ENCODE measurements around the gene SEMA3F.

Gene SEMA3F

DNA sequence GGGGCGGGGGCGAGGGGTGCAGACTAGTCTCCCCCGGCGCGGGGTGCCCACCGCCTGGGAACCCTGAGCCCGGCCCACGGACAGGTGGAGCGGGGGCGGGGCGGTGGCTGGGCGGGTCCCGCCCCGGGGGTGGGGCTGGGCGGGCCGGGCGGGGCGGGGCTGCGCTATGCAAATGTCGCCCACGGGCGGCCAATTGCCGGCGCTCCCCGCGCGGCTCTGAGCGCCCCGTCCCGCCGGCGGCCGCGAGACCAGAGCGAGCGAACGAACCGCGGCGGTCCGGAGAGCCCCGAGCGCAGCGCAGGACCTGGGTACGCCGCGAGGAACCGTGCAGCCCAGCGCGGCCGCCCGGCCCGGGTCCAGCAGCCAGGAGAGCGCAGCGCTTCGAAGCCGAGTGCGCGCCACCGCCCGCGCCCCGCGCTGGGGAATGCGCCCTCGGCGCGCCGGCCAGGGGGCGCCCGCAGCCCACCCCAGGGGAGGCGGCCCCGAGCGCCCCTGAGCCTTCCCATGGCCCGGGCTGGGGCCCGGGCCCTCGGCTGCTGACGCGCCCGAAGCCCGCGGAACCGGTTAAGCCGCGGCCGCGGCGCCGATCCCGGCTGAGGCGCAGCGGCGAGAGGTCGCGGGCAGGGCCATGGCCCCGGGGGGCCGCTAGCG, at the start of gene SEMA3F:
SEMA3F (plus strand) TSS at position 485 of the 651 bp plus-strand sequence. CDS start 4,299 bp downstream, outside the sequence.
- peak; percentile 85 for DNase-seq

DNA sequence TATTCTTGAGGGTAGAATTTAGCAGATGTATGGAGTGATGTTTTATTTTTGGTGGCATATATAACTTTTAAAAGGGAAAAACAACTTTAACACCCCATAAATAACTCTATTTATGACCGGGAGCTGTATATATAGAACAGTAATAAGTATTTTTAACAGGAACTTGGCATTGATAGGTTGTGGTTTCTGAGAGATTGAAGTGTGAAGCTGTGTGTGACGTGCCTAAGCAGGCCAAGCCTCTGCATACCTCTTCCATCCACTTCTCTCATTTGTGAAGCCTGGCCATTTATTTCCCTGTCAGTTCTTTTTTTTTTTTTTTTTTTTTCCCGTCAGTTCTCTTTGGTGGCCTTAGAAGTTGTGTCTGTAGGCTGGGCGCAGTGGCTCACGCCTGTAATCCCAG, 43.4 kb upstream of the SEMA3F start:
- DNase-seq = no peak

DNA sequence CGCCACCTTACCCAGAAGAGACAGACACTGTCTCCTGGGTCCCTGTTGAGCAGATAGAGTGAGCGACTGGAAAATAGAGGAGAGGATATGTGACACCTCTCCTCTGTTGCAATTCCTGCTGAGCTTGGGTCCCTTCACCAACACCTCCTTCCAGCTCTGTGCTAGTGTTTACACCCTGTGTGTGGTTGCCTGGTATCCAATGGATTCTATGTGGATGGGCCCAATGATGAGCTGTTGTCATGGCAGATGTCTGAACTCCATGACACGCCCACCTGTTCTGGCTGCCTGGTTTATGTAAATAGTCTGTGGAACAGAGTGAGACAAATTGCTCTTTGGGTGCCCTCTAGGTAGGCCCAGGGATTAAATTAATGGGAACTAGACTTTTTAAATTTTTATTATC, 42.7 kb upstream of the SEMA3F start:
- DNase-seq = no peak

DNA sequence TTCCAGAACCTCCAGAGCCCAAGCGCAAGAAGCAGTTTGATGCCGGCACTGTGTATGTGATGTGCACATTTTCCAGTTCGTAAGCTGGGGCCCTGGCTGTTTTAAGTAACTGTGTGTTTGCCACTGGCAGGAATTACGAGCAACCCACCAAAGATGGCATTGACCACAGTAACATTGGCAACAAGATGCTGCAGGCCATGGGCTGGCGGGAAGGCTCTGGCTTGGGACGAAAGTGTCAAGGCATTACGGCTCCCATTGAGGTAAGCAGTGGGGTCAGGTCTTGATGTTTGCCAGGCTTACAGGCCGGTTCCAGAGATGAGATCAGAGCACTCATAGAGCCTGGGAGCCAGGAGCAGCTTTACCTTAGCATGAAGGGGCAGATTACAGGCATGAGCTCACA, 38.0 kb upstream of the SEMA3F start:
- DNase-seq = no peak

DNA sequence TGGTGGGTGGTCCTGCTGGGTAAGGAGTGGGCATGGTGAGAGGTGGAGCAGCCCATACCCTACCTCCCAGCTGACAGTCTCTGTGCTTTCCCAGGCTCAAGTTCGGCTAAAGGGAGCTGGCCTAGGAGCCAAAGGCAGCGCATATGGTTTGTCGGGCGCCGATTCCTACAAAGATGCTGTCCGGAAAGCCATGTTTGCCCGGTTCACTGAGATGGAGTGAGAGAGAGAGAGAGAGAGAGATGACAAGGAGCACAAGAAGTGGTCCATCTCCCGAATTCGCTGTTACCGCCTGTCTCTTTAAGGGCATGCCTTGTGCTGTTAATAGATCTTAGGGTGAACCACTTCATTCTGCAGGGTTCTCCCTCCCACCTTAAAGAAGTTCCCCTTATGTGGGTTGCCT, 36.9 kb upstream of the SEMA3F start:
- DNase-seq = no peak

DNA sequence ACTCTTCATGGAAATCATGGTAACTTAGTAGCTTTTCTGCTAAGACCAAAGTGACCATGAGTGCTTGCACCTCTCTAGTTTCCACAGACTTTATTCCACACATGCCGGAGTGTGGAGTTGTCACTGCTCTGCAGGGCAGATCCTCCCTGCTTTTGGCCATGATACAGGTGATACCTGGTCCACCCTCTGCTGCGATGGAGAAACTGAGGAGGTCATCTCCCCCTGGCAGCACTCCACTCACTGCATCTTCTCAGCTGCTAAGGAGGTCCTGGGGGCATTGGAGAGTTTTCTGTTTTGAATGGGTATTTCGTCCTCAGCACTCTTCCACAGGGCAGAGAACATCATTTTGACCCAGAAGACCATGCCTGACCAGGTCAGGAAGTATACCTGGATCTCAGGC, 35.3 kb upstream of the SEMA3F start:
- DNase-seq = no peak

DNA sequence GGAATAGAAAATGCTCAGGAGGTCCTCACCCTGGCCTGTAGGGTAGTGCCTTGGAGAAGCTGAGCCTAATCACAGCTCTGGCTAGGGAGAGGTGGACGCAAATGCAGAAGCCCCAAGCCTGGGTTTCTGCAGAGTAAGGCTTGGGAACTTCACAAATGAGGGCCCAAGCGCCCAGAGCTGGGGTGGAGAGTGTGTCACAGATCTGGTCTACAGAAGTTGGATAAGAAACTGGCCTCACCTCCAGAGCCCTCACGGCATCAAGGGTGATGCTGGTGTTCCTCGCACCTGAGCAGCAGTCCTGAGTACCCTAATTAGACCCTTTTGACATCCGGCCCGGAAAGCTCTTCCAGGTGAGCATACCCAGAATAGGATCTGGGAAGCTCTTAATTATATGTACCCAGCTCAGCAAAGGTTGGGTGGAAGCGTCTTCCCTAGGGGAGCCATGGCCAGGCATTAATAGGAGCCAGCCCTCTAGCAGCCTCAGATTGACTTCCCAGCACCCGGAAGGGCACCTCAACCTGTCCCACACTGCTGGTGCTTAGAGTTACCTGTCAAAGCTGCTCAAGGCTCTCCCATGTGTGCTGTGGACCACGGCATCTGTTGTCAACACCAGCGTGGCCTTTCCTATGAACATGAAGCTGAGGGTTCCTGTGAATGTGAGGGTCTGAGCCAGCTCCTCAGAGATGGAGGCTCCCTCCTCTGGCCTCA, 34.6 kb upstream of the SEMA3F start:
- no peak for DNase-seq

DNA sequence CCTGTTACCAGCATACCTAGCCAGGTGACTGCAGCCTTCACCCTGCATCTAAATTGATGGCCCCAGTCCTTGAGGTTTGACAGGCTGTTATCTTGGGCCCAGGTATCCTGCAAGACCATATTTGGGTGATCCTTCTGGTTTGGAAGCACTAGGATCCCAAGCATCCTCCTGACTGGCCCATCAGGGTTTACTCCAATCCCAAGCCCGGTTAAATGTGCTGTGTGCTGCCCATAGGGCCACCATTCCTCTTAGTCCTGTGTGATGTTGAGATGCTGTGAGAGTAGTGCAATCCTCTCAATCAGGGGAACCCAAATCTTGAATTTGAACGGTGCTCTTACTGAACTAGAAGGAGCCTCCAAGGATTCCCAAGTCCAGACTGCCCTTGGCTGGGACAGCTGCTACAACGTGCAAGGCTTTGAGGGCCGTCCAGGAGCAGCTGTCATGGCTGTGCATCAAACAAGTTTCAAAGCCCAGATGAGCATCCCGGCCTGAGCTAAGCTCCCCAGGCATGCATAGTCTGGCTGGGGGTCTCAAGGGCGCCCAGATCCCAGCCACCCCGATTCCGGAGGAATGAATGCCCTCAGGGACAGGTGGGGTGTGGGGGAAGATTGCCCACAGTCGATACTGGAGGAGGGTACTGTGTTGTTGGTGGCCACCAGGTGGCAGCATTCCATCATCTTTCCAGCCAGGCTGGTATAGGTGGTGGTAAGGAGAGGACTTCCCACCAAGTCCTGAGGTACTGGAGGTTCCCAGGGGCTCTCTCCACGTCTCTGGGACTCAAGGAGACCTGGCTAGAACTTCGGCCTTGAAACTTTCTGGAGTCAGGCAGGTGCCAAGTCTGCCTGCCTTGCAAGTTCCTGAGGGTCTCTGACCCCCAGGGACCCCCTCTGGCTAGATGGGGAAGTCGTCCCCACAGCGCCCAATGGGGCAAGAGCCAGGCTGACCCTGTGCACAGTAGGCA, 33.8 kb upstream of the SEMA3F start:
- peak; percentile 89 for DNase-seq

DNA sequence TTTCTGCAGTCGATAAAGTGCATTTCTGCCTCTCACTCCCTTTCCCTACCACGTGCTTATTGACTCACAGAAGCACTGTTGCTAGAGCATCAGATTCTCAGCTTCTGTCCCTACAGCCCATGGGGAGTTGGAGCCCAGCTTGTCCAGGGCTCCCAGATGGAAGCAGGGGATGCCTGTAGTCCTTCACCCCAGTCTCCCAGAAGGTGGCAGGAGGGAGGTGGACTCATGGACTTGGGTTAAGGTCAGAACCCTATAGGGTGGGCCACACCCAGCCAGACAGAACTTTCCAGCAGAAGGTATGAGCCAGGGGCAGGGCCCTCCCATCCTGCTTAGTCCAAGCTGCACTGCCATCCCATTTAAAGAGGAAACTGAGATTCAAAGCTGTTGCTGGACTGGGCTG, 33.1 kb upstream of the SEMA3F start:
- no peak for DNase-seq

DNA sequence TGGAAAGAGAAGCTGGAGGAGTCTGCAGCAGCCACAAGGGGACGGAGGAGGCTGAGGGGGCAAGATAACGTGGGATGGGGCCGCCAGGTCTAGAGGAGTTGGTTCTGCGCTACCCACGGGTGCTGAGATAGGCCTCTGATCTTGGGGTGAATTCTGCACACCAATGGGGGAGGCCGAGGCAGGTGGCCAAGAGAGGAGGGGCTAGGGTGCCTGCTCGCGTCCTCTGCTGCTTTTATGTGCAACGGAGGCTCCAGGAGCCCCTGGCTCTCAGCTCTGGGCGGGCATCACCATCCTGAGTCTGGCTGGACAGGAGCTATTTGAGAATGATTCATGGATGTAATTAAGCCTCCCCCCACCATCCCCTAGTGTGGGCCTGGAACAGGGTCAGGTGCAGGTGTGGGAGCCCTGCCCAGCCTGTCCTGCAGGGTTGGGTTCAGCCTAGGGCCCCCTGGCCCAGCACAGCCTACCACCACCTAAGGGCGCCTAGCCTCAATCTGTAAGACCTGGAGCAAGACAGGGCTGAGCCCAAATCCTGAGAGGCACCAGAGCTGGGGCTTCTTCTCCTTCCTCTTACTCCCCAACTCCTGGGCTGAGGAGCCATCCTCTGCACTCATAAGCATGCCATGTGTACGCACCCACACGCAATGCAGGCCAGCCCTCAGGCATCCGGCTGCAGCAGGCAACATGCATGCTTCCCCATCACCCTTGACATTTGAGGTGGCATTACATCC, 32.3 kb upstream of the SEMA3F start:
- no peak for DNase-seq

DNA sequence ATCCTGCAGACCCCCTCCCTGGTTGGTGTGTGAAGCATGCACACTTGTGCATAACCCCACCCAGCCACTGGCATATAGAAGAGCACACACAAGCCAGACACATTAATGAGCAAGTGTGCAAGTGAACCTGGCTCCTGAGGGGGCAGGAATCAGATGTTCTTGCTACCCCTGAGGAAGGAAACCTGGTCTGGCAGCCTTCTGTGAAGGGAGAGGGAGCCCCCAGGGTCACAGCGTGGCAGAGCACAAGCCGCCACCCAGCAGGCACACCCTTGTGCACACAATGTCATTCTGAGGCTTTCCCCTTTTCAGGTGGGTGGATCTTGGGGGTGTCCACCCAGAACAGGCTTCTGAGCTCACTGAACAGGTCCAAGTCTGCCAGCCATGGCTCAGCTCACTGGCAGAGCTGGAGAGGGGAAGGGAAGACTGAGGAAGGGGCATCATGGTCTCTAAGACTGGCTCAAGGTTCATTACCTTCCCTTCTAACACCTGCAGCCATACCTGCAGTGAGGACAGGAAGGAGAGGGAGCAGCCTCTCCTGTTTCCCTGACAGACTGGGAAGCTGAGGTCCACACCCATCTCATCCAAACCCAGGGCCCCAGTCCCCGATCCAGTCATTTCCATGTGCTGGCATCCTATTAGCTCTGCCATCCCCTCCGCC, 31.6 kb upstream of the SEMA3F start:
- no peak for DNase-seq

DNA sequence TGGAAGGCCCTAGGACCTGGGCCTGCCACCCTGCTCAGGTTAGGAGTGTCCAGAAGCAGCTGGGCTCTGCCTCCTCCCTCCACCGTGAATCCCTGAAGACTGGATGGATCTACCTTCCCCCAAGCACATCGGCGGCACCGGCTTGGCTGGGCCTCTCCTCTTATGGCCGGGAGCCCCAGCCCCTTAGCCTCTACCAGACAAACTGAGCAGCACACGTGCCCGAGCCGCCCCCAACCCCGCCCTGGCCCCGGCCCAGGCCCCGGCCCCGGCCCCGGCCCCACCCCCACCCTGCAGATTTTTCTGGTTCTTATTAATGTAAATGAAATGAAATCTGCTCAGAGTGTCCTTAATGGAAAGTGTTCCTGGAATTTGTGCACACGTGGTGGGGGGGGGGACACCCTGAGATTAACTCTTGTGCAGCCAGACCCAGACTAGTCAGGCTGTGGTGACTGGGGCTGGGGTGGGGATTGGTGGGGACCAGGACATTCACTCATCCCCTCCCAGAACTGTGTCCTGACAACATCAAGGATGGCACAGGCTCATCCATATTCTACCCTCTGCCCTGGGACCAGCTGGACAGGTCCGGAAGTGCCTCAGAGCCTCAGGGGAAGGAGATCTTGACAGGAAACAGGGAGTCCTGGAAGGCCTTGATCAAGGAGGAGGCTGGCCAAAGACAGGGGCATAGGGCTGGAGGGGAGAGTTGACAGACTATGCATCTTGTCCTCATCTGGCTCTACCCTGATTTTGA, 30.9 kb upstream of the SEMA3F start:
- no peak for DNase-seq

DNA sequence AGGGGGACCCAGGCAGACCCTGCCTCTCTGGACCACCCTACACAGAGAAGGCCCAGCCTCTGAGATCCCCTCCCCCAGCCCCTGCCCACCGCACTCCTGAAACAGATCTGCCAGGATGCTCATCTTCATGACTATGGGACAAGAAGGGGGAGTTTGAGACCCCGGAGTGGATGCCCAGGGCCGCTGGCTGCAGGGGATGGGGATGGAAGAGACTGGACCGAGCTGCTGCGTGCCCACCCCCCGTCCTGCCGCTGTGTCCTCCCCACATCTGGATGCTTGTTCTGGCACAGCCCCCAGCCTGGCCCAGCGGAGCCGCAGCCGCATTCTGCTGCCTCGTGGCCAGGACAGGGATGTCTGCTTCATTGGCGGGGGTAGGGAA, 30.3 kb upstream of the SEMA3F start:
- DNase-seq = no peak

DNA sequence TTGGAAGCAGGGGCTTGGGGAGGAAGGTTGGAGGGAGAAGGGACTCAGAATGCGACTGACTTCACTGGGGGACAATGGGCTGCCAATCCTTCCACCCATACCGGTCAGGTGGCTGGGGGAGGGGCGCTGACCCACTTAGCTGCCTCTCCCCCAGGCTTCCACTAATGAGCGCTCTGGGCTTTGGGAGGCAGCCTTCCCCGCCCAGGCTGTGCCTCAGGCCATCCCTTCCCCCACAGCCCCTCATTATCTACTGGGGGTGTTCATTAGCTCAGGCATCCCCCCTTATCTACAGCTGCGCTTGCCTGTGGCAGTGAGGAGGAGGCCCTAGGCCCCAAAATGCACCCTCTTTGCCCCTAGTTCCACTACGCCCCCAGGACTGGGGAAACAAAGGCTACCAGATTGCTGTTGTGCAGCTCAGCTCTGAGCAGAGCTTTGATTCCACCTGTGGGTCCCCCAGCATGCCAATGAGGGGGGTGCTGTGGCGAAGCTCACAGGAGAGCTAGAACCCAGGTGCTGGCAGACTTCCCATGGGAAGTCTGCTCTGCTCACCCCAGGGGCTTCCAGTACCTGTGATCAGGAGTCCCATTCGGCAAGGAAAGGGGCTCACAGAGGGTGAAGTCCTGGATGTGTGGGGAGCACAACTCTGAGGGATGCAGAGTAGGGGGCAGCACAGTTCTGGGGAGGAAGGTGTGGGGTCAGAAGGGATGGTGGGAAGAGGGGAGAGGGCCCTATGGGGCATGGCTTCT, 29.4 kb upstream of the SEMA3F start:
- DNase-seq = no peak

DNA sequence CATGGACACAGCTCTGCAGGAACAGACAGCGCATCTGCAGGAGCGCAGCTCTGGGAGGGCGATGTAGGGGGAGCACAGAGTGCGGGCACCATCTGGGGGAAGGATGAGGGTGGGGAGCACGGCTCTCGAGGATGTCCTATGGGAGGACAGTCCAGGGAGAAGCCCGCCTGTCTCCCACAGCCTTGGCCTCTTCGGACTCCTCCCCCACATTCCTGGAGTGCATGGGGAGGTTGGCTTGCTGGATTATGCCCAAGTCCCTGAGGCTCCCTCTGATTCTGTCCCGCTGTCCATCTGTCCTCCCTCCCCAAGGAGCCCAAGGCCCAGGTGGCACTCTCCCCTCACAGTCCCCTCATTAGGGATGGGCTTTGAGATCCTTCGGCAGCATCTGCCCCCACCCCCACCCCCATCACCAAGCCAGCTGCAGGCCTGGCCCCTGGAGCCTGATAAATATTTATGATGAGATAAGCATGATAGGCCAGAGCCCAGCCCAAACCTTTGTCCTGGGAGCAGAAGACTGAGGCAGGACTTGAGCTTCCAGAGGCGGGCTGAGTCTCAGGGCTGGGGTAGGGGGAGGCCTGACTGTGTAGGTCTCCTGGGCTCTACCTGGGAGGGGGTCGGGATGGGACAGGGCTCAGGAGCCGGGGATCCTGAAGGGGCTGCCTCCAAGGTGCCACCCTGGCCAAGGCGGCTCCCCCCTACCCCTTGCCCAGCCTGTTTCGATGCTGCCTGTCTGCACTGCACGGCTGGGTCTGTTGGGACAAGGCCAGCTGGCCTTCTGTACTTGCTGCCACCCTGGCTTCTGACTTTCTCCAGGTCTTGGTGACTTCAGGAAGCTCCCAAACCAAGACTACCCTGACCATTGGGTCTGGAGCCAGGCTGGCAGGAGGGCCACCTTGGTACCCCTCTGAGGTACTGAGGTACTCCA, 28.6 kb upstream of the SEMA3F start:
- no peak for DNase-seq

DNA sequence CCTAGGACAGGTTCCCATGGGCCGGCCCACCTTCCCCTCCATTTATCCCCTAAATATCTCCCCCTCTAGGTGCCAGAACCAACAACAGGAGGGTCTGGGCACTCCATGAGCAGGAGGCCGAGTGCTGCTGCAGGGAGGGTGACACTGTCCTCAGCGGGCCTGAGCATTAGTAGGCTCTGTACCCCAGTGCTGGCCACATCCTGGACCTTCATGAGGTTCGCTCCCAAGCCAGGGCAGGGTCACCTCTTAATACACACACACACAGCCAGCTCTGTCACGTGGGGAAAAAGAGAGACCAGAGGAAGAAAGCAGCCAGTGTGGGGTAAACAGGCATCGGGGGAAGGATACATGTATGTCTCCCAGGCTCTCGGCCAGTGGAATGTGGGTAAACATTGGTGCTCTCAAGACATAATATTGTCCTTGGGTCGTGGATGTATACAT, 27.9 kb upstream of the SEMA3F start:
- DNase-seq = no peak

DNA sequence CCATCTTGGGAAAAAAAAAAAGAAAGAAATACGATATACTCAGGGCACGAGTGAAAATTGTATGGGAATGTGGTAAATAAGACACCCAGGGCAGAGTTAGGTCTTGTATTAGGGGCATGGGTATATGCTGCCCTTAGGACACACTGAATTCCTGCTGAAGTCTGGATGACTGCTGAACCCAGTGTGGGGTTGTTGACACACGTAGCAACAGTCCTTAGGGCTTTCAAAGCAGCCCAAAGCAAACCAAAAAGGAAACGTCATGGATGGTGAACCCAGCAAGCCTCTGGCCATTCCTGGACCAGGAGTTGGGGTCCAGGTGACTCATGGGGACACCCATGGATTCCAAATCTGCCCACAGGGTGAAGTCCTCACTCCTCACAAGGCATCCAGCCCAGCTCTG, 27.1 kb upstream of the SEMA3F start:
- no peak for DNase-seq

DNA sequence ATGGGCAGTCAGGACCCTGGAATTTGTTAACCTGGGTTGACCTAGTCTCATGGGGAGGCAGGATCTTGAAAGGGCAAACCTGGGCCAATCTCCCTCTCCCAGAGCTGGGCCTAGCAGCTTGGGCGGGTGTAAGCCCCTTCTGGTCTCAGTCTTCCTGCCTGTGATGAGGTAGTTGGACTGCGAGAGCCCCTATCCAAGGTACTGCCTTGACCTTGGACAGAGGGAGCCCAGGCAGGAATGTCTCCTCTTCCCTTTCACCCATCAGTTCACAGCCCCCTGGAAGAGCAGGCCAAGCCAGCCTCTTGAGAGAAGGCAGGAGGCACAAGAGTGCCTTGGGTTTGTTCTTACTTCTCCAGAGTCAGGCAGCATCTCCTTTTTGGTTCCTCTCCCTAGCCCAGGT, 24.7 kb upstream of the SEMA3F start:
- no peak for DNase-seq

DNA sequence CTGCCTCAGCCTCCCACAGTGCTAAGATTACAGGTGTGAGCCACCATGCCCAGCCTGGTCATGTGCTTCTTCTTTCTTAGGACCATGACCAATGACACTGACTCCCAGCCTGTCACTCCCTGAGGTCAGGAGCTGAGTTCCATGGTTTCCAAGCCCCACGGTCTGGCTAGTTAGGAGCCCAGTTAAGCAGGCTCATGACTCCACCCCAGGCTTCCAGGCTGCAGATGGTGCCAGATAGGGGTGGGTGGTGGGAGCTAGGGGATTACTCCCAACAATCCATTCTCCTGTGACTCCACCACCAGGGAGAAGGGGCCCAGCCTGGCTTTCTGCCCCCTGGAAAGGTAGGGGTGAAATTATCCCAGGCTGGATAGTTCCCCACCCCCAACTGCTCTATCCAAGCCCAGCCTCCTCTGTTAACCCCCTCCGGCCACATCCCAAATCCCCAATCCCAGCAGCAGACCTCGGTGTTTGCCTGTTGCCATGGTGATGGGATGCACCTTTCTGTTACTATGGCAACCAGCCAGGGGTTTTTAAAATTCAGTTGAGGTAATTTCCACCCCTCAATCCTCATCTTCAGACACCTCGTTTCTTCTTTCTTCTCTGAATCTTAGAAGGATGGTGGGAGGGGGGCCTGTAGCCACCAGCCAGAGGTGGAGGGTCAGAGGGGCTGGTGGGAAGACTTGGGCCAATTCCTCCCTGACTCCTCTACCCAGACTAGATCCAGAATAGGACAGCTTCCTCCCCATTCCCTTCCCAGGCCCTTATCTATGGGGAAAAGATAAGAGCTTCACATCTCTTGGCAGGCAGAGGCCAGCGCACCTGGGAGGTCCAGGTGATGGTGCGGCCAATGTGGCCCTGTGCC, 22.5 kb upstream of the SEMA3F start:
- DNase-seq = no peak

Measured in hematopoietic multipotent progenitor cell treated with erythropoietin and hydrocortisone succinate and interleukin-3 and kit ligand, for 4 days (in vitro differentiated cells).